Thyroid gland (tissue), 4 donors: ENCODE measurements around the gene FDXACB1. TPM values are rescaled to one million over a fixed set of nuclear protein-coding genes. Genes with fewer than 3 reads are reported as not detected.

Source experiments
- DNase-seq, 2 donors: peaks; one replicate each; pipeline ENCODE4 v3.0.0-alpha.2; 2019
- H3K27ac ChIP-seq, 3 donors: fragments of 200-600 bp; sonication (generic); 1 replicate in 2 of 3; 2 replicates in 1 of 3; pipeline ENCODE4 v1.5.1; 2016 to 2019; ENCODE audit warnings: mild to moderate bottlenecking in 1 of 3, moderate library complexity in 1 of 3
- H3K27me3 ChIP-seq: fragments of 200-600 bp; sonication (generic); one replicate; pipeline ENCODE4 v1.5.1; 2019
- H3K36me3 ChIP-seq, 2 donors: fragments of 200-600 bp; sonication (generic); one replicate each; pipeline ENCODE4 v1.5.1; 2016 to 2019
- H3K4me1 ChIP-seq, 2 donors: fragments of 200-600 bp; sonication (generic); one replicate each; pipeline ENCODE4 v1.5.1; 2017 to 2019
- H3K4me3 ChIP-seq, 3 donors: fragments of 200-600 bp; sonication (generic); replicated peaks in 1 of 3; 1 replicate in 2 of 3; 2 replicates in 1 of 3; pipeline ENCODE4 v1.5.1; 2016; ENCODE audit warnings: mild to moderate bottlenecking in 1 of 3
- H3K9me3 ChIP-seq: fragments of 200-600 bp; sonication (generic); one replicate; pipeline ENCODE4 v1.5.1; 2017
- CTCF ChIP-seq, 6 experiments: fragments of 200-600 bp in 3 of 6; fragments of 450-650 bp in 3 of 6; sonication (generic) in 3 of 6; IDR thresholded peaks; one replicate each; pipeline ENCODE4 v1.5.1; 2016 to 2019; ENCODE audit warnings: antibody characterized with exemption in 6 of 6, mild to moderate bottlenecking in 2 of 6, inconsistent platforms in 1 of 6, moderate library complexity in 1 of 6
- POLR2A ChIP-seq, 2 donors: fragments of 450-650 bp; IDR thresholded peaks; one replicate each; pipeline ENCODE4 v1.6.1; 2017; ENCODE audit warnings: antibody characterized with exemption in 2 of 2, mild to moderate bottlenecking in 2 of 2, moderate library complexity in 1 of 2
- WGBS, 2 donors: methylation state at CpG; one replicate each; pipeline ENCODE4 v1.1.5; 2017; 5-methylcytosine and 5-hydroxymethylcytosine counted together
- intact Hi-C: fragments of 100-400 bp; cut with DNase I; formaldehyde crosslinking; loops from one replicate; pipeline ENCODE4 v1.15.1; 2023
- small RNA-seq: library from RNA; depleted of rRNA; stranded (forward); fragments of <200 nt; gene quantifications from one replicate; pipeline ENCODE3, GENCODE V24; 2016
- total RNA-seq, 4 donors: library from RNA; depleted of rRNA; stranded (reverse); fragments of >200 nt; gene quantifications; one replicate each; pipeline ENCODE4 v1.2.3, GENCODE V29; 2016

The FDXACB1 gene
- total RNA-seq, 4 donors from 2014 or later, result 1.8 to 3.0 (median 2.8) TPM

- 96 to 98% methylated on average over 7 of the region's 7 CpGs for WGBS, 2 donors
- no peak for DNase-seq
- no peaks in the 10 kb centered on the region for H3K4me1 ChIP-seq
- H3K9me3 ChIP-seq, result no peaks in the 10 kb centered on the region
- peaks cover 8 to 16% of the 10 kb centered on the region in 2 donors for H3K36me3 ChIP-seq
- H3K27me3 ChIP-seq, result no peaks in the 10 kb centered on the region
- no peak overlapping the region for H3K27ac ChIP-seq
- intact Hi-C loops, result loop anchor here (5.0 kb wide), 1 partner anchor 233 kb away; the partner anchor contains the start of gene SIK2
- TF ChIP-seq CTCF (IDR thresholded peaks at IDR 0.05), result no peak
- no peak for TF ChIP-seq POLR2A (IDR thresholded peaks at IDR 0.05)
- H3K4me3 ChIP-seq, result no peak overlapping the region
Measured at GRCh38 chr11:111835665-111836064, 43.3 kb downstream of the FDXACB1 start.

GRCh38 chr11:111834432-111835163, 44.4 kb downstream of the FDXACB1 start:
- H3K27ac ChIP-seq, result no peak overlapping the region
- H3K27me3 ChIP-seq, result no peaks in the 10 kb centered on the region
- DNase-seq, result no peak
- H3K4me3 ChIP-seq, result no peak overlapping the region
- intact Hi-C loops, result loop anchor here (5.0 kb wide), 1 partner anchor 232 kb away; the partner anchor contains the start of gene SIK2
- 95 to 97% methylated on average over 3 of the region's 3 CpGs for WGBS, 2 donors
- no peak for TF ChIP-seq POLR2A (IDR thresholded peaks at IDR 0.05)
- H3K4me1 ChIP-seq, result no peaks in the 10 kb centered on the region
- no peaks in the 10 kb centered on the region for H3K9me3 ChIP-seq
- H3K36me3 ChIP-seq, result peaks cover 8 to 16% of the 10 kb centered on the region in 2 donors

GRCh38 chr11:111833524-111833923, 45.4 kb downstream of the FDXACB1 start:
- H3K9me3 ChIP-seq, result no peaks in the 10 kb centered on the region
- WGBS, 2 donors, result 84 to 95% methylated on average over 4 of the region's 4 CpGs
- H3K27me3 ChIP-seq, result no peaks in the 10 kb centered on the region
- DNase-seq, result no peak
- no peak overlapping the region for H3K4me3 ChIP-seq
- no peak overlapping the region for H3K27ac ChIP-seq
- TF ChIP-seq CTCF (IDR thresholded peaks at IDR 0.05), result no peak
- TF ChIP-seq POLR2A (IDR thresholded peaks at IDR 0.05), result no peak
- intact Hi-C loops, result no loop called here
- H3K36me3 ChIP-seq, result peaks cover 8 to 16% of the 10 kb centered on the region in 2 donors
- H3K4me1 ChIP-seq, result no peaks in the 10 kb centered on the region

- no peak overlapping the region for H3K4me3 ChIP-seq
- TF ChIP-seq POLR2A (IDR thresholded peaks at IDR 0.05) (no peak), CTCF (IDR thresholded peaks at IDR 0.05) (no peak)
- intact Hi-C loops, result no loop called here
- 92 to 96% methylated on average over 5 of the region's 5 CpGs for WGBS, 2 donors
- H3K36me3 ChIP-seq, result peaks cover 7% of the 10 kb centered on the region in 2 donors
- H3K27ac ChIP-seq, result no peak overlapping the region
- no peaks in the 10 kb centered on the region for H3K4me1 ChIP-seq
- DNase-seq, result no peak
- H3K9me3 ChIP-seq, result no peaks in the 10 kb centered on the region
- H3K27me3 ChIP-seq, result no peaks in the 10 kb centered on the region
Measured at GRCh38 chr11:111829185-111829968, 49.6 kb downstream of the FDXACB1 start.

GRCh38 chr11:111826322-111826950, 52.5 kb downstream of the FDXACB1 start:
- intact Hi-C loops, result no loop called here
- Histone ChIP-seq H3K4me1 (no peaks in the 10 kb centered on the region), H3K27me3 (no peaks in the 10 kb centered on the region), H3K27ac (no peak overlapping the region), H3K4me3 (no peak overlapping the region), H3K9me3 (no peaks in the 10 kb centered on the region), H3K36me3 (peaks cover 7% of the 10 kb centered on the region in 2 donors)
- WGBS, 2 donors, result 88 to 89% methylated on average over 2 of the region's 2 CpGs
- no peak for DNase-seq
- no peak for TF ChIP-seq POLR2A (IDR thresholded peaks at IDR 0.05)
- TF ChIP-seq CTCF (IDR thresholded peaks at IDR 0.05), result no peak

Small RNA genes within 50 kb of the gene (small RNA-seq; reads per million reads assigned to genes)
- gene C11orf52, result not detected
- not detected for gene GNG5P3
- gene RNA5SP351, result not detected
- not detected for gene RPL37AP8

Other genes with a start within 250 kb of the FDXACB1 start
- gene PPP2R1B, start 112.8 kb downstream of the FDXACB1 start, total RNA-seq, result 10 to 100 TPM; 22.4 to 39.2 (median 25.3) TPM
- 10 to 100 TPM; 35.3 to 44.9 (median 36.6) TPM for gene ALG9, start 7.6 kb downstream of the FDXACB1 start, total RNA-seq
- 10 to 100 TPM; 24.7 to 47.1 (median 38.0) TPM for gene CFAP68, start 376 bp upstream of the FDXACB1 start, total RNA-seq
- 100 to 1,000 TPM; 174 to 350 (median 250) TPM for gene CRYAB, start 32.6 kb upstream of the FDXACB1 start, total RNA-seq
- gene HSPB2, start 33.6 kb upstream of the FDXACB1 start, total RNA-seq, result under 1 TPM in 1 of 4 donors, not detected in 3; 0.22 TPM
- 10 to 100 TPM; 21.7 to 33.4 (median 24.9) TPM for gene C11orf52, start 39.7 kb upstream of the FDXACB1 start, total RNA-seq
- 10 to 100 TPM; 30.5 to 41.3 (median 38.2) TPM for gene DIXDC1, start 58.2 kb upstream of the FDXACB1 start, total RNA-seq
- 10 to 100 TPM; 33.9 to 52.0 (median 39.0) TPM for gene DLAT, start 146.2 kb upstream of the FDXACB1 start, total RNA-seq
- 10 to 100 TPM in 3 of 4 donors, 1 to 10 TPM in 1; 6.4 to 12.8 (median 11.1) TPM for gene PIH1D2, start 194.9 kb upstream of the FDXACB1 start, total RNA-seq
- gene NKAPD1, start 195.1 kb upstream of the FDXACB1 start, total RNA-seq, result 10 to 100 TPM; 13.2 to 20.8 (median 18.8) TPM
- gene TIMM8B, start 207.6 kb upstream of the FDXACB1 start, total RNA-seq, result 10 to 100 TPM; 11.8 to 55.8 (median 27.5) TPM
- 100 to 1,000 TPM; 102 to 201 (median 174) TPM for gene SDHD, start 207.7 kb upstream of the FDXACB1 start, total RNA-seq